PFSK-1 (cell line): ENCODE data around the gene NDUFS3.

Source experiments
- FOXP2 ChIP-seq: optimal IDR thresholded peaks from 2 replicates; pipeline ENCODE3; 2011; ENCODE audit warnings: borderline replicate concordance, control low read depth, inconsistent platforms; ENCODE audit not compliant: insufficient read depth; ENCODE audit errors: extremely low read length, extremely low read depth
- POLR2AphosphoS5 ChIP-seq: IDR thresholded peaks from 2 replicates; pipeline ENCODE4 v1.6.1; 2012; ENCODE audit warnings: low read depth, mild to moderate bottlenecking, control low read depth, low read length, moderate library complexity
- SIN3A ChIP-seq: IDR thresholded peaks from 2 replicates; pipeline ENCODE4 v1.6.1; 2012; ENCODE audit warnings: mild to moderate bottlenecking, low read length, moderate library complexity, borderline replicate concordance; ENCODE audit not compliant: insufficient read depth
- TAF1 ChIP-seq: IDR thresholded peaks from 2 replicates; pipeline ENCODE4 v1.6.1; 2012; ENCODE audit warnings: low read length, control low read depth, borderline replicate concordance; ENCODE audit not compliant: insufficient read depth
- TF ChIP-seq, protein P1 (sequence below), 2 experiments: IDR thresholded peaks; 2 replicates each; pipeline versions ENCODE4 v1.6.1 to v1.8.0; 2011 to 2012; ENCODE audit warnings: low read depth in 2 of 2, low read length in 2 of 2, control low read depth in 1 of 2, inconsistent platforms in 1 of 2, mild to moderate bottlenecking in 1 of 2, moderate library complexity in 1 of 2; ENCODE audit not compliant: insufficient read depth in 1 of 2

NDUFS3 gene

GRCh38 chr11:47564933-47565339 is 13.9 kb upstream of the NDUFS3 start:
- TF ChIP-seq SIN3A = no peak
- TF ChIP-seq, protein P1, sequence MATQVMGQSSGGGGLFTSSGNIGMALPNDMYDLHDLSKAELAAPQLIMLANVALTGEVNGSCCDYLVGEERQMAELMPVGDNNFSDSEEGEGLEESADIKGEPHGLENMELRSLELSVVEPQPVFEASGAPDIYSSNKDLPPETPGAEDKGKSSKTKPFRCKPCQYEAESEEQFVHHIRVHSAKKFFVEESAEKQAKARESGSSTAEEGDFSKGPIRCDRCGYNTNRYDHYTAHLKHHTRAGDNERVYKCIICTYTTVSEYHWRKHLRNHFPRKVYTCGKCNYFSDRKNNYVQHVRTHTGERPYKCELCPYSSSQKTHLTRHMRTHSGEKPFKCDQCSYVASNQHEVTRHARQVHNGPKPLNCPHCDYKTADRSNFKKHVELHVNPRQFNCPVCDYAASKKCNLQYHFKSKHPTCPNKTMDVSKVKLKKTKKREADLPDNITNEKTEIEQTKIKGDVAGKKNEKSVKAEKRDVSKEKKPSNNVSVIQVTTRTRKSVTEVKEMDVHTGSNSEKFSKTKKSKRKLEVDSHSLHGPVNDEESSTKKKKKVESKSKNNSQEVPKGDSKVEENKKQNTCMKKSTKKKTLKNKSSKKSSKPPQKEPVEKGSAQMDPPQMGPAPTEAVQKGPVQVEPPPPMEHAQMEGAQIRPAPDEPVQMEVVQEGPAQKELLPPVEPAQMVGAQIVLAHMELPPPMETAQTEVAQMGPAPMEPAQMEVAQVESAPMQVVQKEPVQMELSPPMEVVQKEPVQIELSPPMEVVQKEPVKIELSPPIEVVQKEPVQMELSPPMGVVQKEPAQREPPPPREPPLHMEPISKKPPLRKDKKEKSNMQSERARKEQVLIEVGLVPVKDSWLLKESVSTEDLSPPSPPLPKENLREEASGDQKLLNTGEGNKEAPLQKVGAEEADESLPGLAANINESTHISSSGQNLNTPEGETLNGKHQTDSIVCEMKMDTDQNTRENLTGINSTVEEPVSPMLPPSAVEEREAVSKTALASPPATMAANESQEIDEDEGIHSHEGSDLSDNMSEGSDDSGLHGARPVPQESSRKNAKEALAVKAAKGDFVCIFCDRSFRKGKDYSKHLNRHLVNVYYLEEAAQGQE (IDR thresholded peaks at IDR 0.05; ENCODE audit: insufficient read depth in 1 of 2, low read depth in 2 of 2, low read length in 2 of 2) = no peak
- no peak for TF ChIP-seq POLR2AphosphoS5

DNA sequence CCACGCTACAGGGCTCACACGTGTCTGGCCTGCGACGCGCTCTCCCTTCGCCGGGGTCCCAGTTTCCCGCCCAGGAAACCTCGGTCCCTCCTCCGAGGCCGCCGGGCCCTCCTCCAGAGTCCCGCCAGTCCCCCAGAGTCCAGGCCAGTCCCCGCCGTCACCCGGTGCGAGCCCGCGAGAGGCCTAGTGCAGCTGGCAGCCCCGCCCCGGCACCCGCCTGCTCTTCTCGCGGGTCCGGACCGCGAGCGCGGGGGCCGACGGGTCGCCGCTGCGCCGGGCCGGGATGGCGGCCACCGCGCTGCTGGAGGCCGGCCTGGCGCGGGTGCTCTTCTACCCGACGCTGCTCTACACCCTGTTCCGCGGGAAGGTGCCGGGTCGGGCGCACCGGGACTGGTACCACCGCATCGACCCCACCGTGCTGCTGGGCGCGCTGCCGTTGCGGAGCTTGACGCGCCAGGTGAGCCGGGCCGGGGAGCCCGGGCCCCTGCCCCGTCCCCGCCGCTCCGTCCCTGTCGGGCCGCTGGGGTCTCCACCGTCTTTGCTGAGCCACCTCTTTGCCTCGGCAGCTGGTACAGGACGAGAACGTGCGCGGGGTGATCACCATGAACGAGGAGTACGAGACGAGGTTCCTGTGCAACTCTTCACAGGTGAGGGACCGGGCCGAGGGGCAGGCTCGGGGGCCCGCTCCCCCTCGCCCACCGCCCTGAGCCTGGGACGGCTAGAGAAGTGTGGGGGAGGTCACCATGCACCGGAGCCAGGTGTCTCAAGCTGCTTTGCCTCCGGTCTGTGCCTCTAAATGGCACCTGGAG is 13.3 kb upstream of the NDUFS3 start, which contains the start of gene PTPMT1:
TSS of gene PTPMT1 (plus strand) at position 260 of the 809 bp plus-strand sequence. CDS start at position 284, 24 bp downstream.
- TF ChIP-seq, protein P1 (IDR thresholded peaks at IDR 0.05; ENCODE audit: insufficient read depth in 1 of 2, low read depth in 2 of 2, low read length in 2 of 2) = no peak
- TF ChIP-seq POLR2AphosphoS5 = peak; percentile 53; the same call in 1 of the 2 replicates
- peak; percentile 79; the same call in 1 of the 2 replicates for TF ChIP-seq SIN3A
- peak; percentile 51 for TF ChIP-seq FOXP2
- 0 out of 2 replicates have a peak, but pooled peaks have one; percentile 71 for TF ChIP-seq TAF1

- TF ChIP-seq, protein P1 (IDR thresholded peaks at IDR 0.05; ENCODE audit: insufficient read depth in 1 of 2, low read depth in 2 of 2, low read length in 2 of 2) = no peak
- TF ChIP-seq TAF1 = no peak
- no peak for TF ChIP-seq POLR2AphosphoS5
- TF ChIP-seq FOXP2 = no peak
- no peak for TF ChIP-seq SIN3A
These were observed 12.7 kb upstream of the NDUFS3 start for GRCh38 chr11:47566149-47566698.

GRCh38 chr11:47569646-47570045 is 9.2 kb upstream of the NDUFS3 start:
- TF ChIP-seq POLR2AphosphoS5 (no peak), FOXP2 (no peak)
- TF ChIP-seq, protein P1 (IDR thresholded peaks at IDR 0.05; ENCODE audit: insufficient read depth in 1 of 2, low read depth in 2 of 2, low read length in 2 of 2) = no peak
